ENCODE results near the gene TMPRSS11B. TPM values are rescaled to one million over a fixed set of nuclear protein-coding genes. Genes with fewer than 3 reads are reported as not detected.
"Not testable (repeated sequence)": the region's sequence is repeated elsewhere in the genome, so short reads cannot be mapped to it uniquely, and the experiment has no call there.

TMPRSS11B gene
- not detected for polyA plus RNA-seq (2013, experiment 1 of 2)
- not detected for polyA plus RNA-seq (2013, experiment 2 of 2)

GRCh38 chr4:68245594-68245993 lies at the start of gene TMPRSS11B:
TMPRSS11B (minus strand) TSS chr4:68245694; CDS start chr4:68245558, 136 bp downstream.
- 94% methylated on average over 6 of the region's 6 CpGs for WGBS
- no peaks in the 10 kb centered on the region for H3K36me3 ChIP-seq (ENCODE audit: insufficient read depth, low read length)
- no peak within 1 kb of the TSS for H3K27ac ChIP-seq (ENCODE audit: low read depth, low read length)

GRCh38 chr4:68291256-68291655 lies 45.8 kb upstream of the TMPRSS11B start:
- peaks cover 3% of the 10 kb centered on the region; the same call in 1 of the 2 replicates for H3K4me1 ChIP-seq (ENCODE audit: insufficient read depth, low read length)
- WGBS, result 100% methylated on average over 1 of the region's 1 CpG
- H3K9me3 ChIP-seq (ENCODE audit: insufficient read depth, low read depth, low read length), result peaks cover 2% of the 10 kb centered on the region; the same call in 1 of the 2 replicates
- H3K27me3 ChIP-seq (ENCODE audit: insufficient read depth, low read length), result peaks cover 7% of the 10 kb centered on the region; the same call in 1 of the 2 replicates
- H3K9ac ChIP-seq (ENCODE audit: low read depth, low read length), result no peak overlapping the region
- H3K36me3 ChIP-seq (ENCODE audit: insufficient read depth, low read length), result no peaks in the 10 kb centered on the region
- H3K4me3 ChIP-seq (ENCODE audit: low read length), result no peak overlapping the region
- no peak overlapping the region for H3K27ac ChIP-seq (ENCODE audit: low read depth, low read length)

More at GRCh38 chr4:68245594-68245993, at the start of gene TMPRSS11B:
- Histone ChIP-seq H3K4me1 (ENCODE audit: insufficient read depth, low read length) (no peaks in the 10 kb centered on the region), H3K9ac (ENCODE audit: low read depth, low read length) (no peak within 1 kb of the TSS), H3K9me3 (ENCODE audit: insufficient read depth, low read depth, low read length) (no peaks in the 10 kb centered on the region), H3K27me3 (ENCODE audit: insufficient read depth, low read length) (no peaks in the 10 kb centered on the region), H3K4me3 (ENCODE audit: low read length) (no peak within 1 kb of the TSS)

- no peak overlapping the region for H3K27ac ChIP-seq (ENCODE audit: low read depth, low read length)
- H3K4me3 ChIP-seq (ENCODE audit: low read length), result no peak overlapping the region
- peaks cover 2% of the 10 kb centered on the region; the same call in 1 of the 2 replicates for H3K9me3 ChIP-seq (ENCODE audit: insufficient read depth, low read depth, low read length)
- WGBS, result 83% methylated on average over 2 of the region's 2 CpGs
- no peak overlapping the region for H3K9ac ChIP-seq (ENCODE audit: low read depth, low read length)
- no peaks in the 10 kb centered on the region for H3K36me3 ChIP-seq (ENCODE audit: insufficient read depth, low read length)
- peaks cover 11% of the 10 kb centered on the region for H3K4me1 ChIP-seq (ENCODE audit: insufficient read depth, low read length)
- H3K27me3 ChIP-seq (ENCODE audit: insufficient read depth, low read length), result no peaks in the 10 kb centered on the region
These were observed 42.9 kb upstream of the TMPRSS11B start for GRCh38 chr4:68288393-68288740.

- H3K27me3 ChIP-seq (ENCODE audit: insufficient read depth, low read length), result no peaks in the 10 kb centered on the region
- peaks cover 11% of the 10 kb centered on the region for H3K4me1 ChIP-seq (ENCODE audit: insufficient read depth, low read length)
- H3K27ac ChIP-seq (ENCODE audit: low read depth, low read length), result no peak overlapping the region
- no peaks in the 10 kb centered on the region for H3K36me3 ChIP-seq (ENCODE audit: insufficient read depth, low read length)
- no peak overlapping the region for H3K4me3 ChIP-seq (ENCODE audit: low read length)
- H3K9me3 ChIP-seq (ENCODE audit: insufficient read depth, low read depth, low read length), result peaks cover 2% of the 10 kb centered on the region; the same call in 1 of the 2 replicates
- WGBS, result 90% methylated on average over 3 of the region's 3 CpGs
- no peak overlapping the region for H3K9ac ChIP-seq (ENCODE audit: low read depth, low read length)
These were observed 42.4 kb upstream of the TMPRSS11B start for GRCh38 chr4:68287704-68288392.

GRCh38 chr4:68283714-68284113 lies 38.2 kb upstream of the TMPRSS11B start:
- Histone ChIP-seq H3K27ac (ENCODE audit: low read depth, low read length) (no peak overlapping the region), H3K9me3 (ENCODE audit: insufficient read depth, low read depth, low read length) (no peaks in the 10 kb centered on the region)
- WGBS, result 91% methylated on average over 2 of the region's 3 CpGs

GRCh38 chr4:68283095-68283494 lies 37.6 kb upstream of the TMPRSS11B start:
- Histone ChIP-seq H3K27ac (ENCODE audit: low read depth, low read length) (no peak overlapping the region; the same call in 1 of the 2 replicates), H3K4me3 (ENCODE audit: low read length) (no peak overlapping the region), H3K36me3 (ENCODE audit: insufficient read depth, low read length) (no peaks in the 10 kb centered on the region), H3K27me3 (ENCODE audit: insufficient read depth, low read length) (no peaks in the 10 kb centered on the region), H3K4me1 (ENCODE audit: insufficient read depth, low read length) (peaks cover 8% of the 10 kb centered on the region), H3K9me3 (ENCODE audit: insufficient read depth, low read depth, low read length) (no peaks in the 10 kb centered on the region), H3K9ac (ENCODE audit: low read depth, low read length) (no peak overlapping the region)
- 95% methylated on average over 2 of the region's 2 CpGs for WGBS

More at GRCh38 chr4:68283714-68284113, 38.2 kb upstream of the TMPRSS11B start:
- H3K27me3 ChIP-seq (ENCODE audit: insufficient read depth, low read length), result no peaks in the 10 kb centered on the region
- no peak overlapping the region for H3K9ac ChIP-seq (ENCODE audit: low read depth, low read length)
- H3K4me3 ChIP-seq (ENCODE audit: low read length), result no peak overlapping the region
- no peaks in the 10 kb centered on the region for H3K36me3 ChIP-seq (ENCODE audit: insufficient read depth, low read length)
- peaks cover 11% of the 10 kb centered on the region for H3K4me1 ChIP-seq (ENCODE audit: insufficient read depth, low read length)

GRCh38 chr4:68281796-68282740 lies 36.6 kb upstream of the TMPRSS11B start:
- H3K9ac ChIP-seq (ENCODE audit: low read depth, low read length); H3K9me3 ChIP-seq (ENCODE audit: insufficient read depth, low read depth, low read length); H3K36me3 ChIP-seq (ENCODE audit: insufficient read depth, low read length); H3K4me3 ChIP-seq (ENCODE audit: low read length); H3K27me3 ChIP-seq (ENCODE audit: insufficient read depth, low read length): not testable (repeated sequence)
- Histone ChIP-seq H3K4me1 (ENCODE audit: insufficient read depth, low read length) (peaks cover 12% of the 10 kb centered on the region), H3K27ac (ENCODE audit: low read depth, low read length) (peak overlapping the region; percentile 46; the same call in 1 of the 2 replicates)
- 94% methylated on average over 10 of the region's 10 CpGs for WGBS

GRCh38 chr4:68278029-68278428 lies 32.5 kb upstream of the TMPRSS11B start:
- Histone ChIP-seq H3K9me3 (ENCODE audit: insufficient read depth, low read depth, low read length) (no peaks in the 10 kb centered on the region), H3K27me3 (ENCODE audit: insufficient read depth, low read length) (no peaks in the 10 kb centered on the region), H3K27ac (ENCODE audit: low read depth, low read length) (no peak overlapping the region), H3K9ac (ENCODE audit: low read depth, low read length) (no peak overlapping the region), H3K4me1 (ENCODE audit: insufficient read depth, low read length) (peaks cover 22% of the 10 kb centered on the region), H3K36me3 (ENCODE audit: insufficient read depth, low read length) (no peaks in the 10 kb centered on the region), H3K4me3 (ENCODE audit: low read length) (no peak overlapping the region)
- WGBS, result 63% methylated on average over 2 of the region's 2 CpGs

- no peak overlapping the region for H3K27ac ChIP-seq (ENCODE audit: low read depth, low read length)
- no peaks in the 10 kb centered on the region for H3K9me3 ChIP-seq (ENCODE audit: insufficient read depth, low read depth, low read length)
- WGBS, result 60% methylated on average over 2 of the region's 2 CpGs
- no peaks in the 10 kb centered on the region for H3K27me3 ChIP-seq (ENCODE audit: insufficient read depth, low read length)
- H3K4me3 ChIP-seq (ENCODE audit: low read length), result no peak overlapping the region
- no peak overlapping the region for H3K9ac ChIP-seq (ENCODE audit: low read depth, low read length)
- peaks cover 26% of the 10 kb centered on the region for H3K4me1 ChIP-seq (ENCODE audit: insufficient read depth, low read length)
- H3K36me3 ChIP-seq (ENCODE audit: insufficient read depth, low read length), result no peaks in the 10 kb centered on the region
These were observed 32.1 kb upstream of the TMPRSS11B start for GRCh38 chr4:68277627-68278026.

- peaks cover 28% of the 10 kb centered on the region for H3K4me1 ChIP-seq (ENCODE audit: insufficient read depth, low read length)
- no peaks in the 10 kb centered on the region for H3K27me3 ChIP-seq (ENCODE audit: insufficient read depth, low read length)
- H3K36me3 ChIP-seq (ENCODE audit: insufficient read depth, low read length), result no peaks in the 10 kb centered on the region
- WGBS, result 16% methylated on average over 2 of the region's 2 CpGs
- H3K9me3 ChIP-seq (ENCODE audit: insufficient read depth, low read depth, low read length), result peaks cover 22% of the 10 kb centered on the region
- H3K4me3 ChIP-seq (ENCODE audit: low read length), result peak overlapping the region; percentile 37
- H3K27ac ChIP-seq (ENCODE audit: low read depth, low read length), result peak overlapping the region; percentile 95
- H3K9ac ChIP-seq (ENCODE audit: low read depth, low read length), result peak overlapping the region; percentile 57
These were observed 27.4 kb upstream of the TMPRSS11B start for GRCh38 chr4:68272860-68273259.

- 25% methylated on average over 2 of the region's 2 CpGs for WGBS
- no peaks in the 10 kb centered on the region for H3K27me3 ChIP-seq (ENCODE audit: insufficient read depth, low read length)
- H3K36me3 ChIP-seq (ENCODE audit: insufficient read depth, low read length), result no peaks in the 10 kb centered on the region
- H3K4me1 ChIP-seq (ENCODE audit: insufficient read depth, low read length), result peaks cover 26% of the 10 kb centered on the region
- H3K27ac ChIP-seq (ENCODE audit: low read depth, low read length), result peak overlapping the region; percentile 95
- peak overlapping the region; percentile 28 for H3K9ac ChIP-seq (ENCODE audit: low read depth, low read length)
- H3K4me3 ChIP-seq (ENCODE audit: low read length), result peak overlapping the region; percentile 37
- peaks cover 22% of the 10 kb centered on the region for H3K9me3 ChIP-seq (ENCODE audit: insufficient read depth, low read depth, low read length)
These were observed 26.9 kb upstream of the TMPRSS11B start for GRCh38 chr4:68272380-68272779.

All from HUES64 (cell line).